NCI-H146 treated with DMSO at 0.1 percent for 48 hours (cell line): ENCODE data around the gene TNP2.
A peak's percentile ranks its signal among the peaks of the same experiment; 100 is the strongest.
"Not testable (repeated sequence)": the region's sequence is repeated elsewhere in the genome, so short reads cannot be mapped to it uniquely, and the experiment has no call there.

Source experiments
- DNase-seq: peaks from one replicate; lab custom pipeline; 2025; ENCODE audit not compliant: unreplicated experiment; lab: John Stamatoyannopoulos, UW

Gene TNP2

GRCh38 chr16:11225677-11226549 lies 43.2 kb downstream of the TNP2 start:
- DNase-seq, result no peak

GRCh38 chr16:11224894-11225676 lies 44.0 kb downstream of the TNP2 start:
- DNase-seq, result no peak

GRCh38 chr16:11224096-11224893 lies 44.8 kb downstream of the TNP2 start:
- DNase-seq, result peak; percentile 46

- DNase-seq, result not testable (repeated sequence)
Observed at GRCh38 chr16:11220507-11220906, 48.6 kb downstream of the TNP2 start.

GRCh38 chr16:11219178-11219577 lies 49.9 kb downstream of the TNP2 start:
- no peak for DNase-seq

GRCh38 chr16:11218604-11218962 lies 50.5 kb downstream of the TNP2 start:
- no peak for DNase-seq
